GM18502 (cell line): Measurements from ENCODE around the gene CAMTA1.

Source experiments
- ATAC-seq: cut with Tn5 transposase; IDR thresholded peaks from one replicate; pipeline ENCODE4 v1.9.1; 2021; ENCODE audit warnings: mild to moderate bottlenecking; ENCODE audit not compliant: unreplicated experiment, poor library complexity

CAMTA1 gene

DNA sequence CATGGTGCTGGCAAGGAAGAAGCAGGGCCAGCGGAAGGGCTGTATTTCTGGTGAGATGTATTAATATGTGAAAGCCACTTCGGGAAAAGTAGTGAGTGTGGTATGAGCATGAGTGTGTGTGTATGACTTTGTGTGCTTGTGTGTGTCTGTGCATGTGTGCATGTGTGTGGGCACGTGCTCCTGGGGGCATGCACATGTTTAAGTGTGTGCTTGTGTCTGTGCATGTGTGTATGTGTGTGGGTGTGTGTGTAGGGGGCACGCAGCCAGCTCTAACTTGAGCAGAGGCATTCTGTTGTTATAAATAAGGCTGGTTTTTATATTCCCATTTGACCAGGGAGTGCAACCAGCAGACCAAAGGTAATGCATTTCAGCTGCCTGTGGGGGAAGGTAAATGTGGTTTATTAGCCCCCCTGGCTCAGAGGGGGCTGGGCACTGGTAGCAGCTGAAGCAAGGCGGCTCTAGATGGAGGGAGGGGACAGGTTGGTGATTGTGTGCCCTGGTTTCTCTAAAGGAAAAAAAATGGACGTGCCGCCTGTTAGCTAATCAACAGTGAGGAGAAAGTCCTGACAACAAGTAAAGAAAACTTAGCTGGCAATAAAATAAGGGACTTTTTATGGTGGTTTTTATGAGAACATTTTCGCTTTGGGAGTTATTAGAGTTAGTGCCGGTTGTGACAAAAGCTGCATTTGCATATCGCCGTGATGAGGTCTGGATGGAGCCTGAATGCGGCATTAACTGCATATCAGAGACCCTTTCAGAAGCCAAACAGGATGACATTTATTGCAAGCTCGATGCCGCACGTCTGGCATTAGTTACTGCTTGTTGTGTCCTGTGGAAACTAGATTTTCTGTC is 180.1 kb downstream of the CAMTA1 start:
- ATAC-seq: no peak

DNA sequence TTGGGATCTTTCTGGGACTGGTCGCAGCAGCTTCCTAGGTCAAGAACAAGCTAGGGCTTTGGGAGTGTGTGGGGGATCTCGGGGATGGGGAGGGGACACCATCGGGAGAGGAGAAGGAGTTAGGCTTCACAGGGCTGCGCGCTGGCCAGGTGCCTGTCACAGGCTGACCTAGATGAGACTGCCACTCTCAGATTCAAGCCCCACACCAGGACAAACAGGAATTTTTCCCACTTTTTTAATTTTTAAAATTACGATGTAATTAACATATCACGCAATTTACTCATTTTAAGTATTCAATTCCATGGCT is 180.6 kb downstream of the CAMTA1 start:
- ATAC-seq: no peak

DNA sequence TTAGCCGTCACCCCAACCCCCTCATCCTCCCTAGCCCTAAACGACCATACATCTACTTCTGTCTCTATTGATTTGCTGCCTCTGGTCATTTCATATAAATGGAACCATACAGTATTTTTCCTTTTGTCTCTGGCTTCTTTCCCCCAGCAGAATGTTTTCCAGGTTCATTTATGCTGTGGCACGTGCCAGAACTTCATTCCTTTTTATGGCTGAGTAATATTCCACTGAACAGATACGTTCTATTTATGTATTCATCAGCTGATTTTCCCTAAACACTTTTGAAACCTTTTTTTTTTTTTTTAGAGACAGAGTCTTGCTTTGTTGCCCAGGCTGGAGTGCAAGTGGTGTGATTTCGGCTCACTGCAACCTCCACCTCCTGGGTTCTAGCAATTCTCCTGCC is 181.1 kb downstream of the CAMTA1 start:
- no peak for ATAC-seq

DNA sequence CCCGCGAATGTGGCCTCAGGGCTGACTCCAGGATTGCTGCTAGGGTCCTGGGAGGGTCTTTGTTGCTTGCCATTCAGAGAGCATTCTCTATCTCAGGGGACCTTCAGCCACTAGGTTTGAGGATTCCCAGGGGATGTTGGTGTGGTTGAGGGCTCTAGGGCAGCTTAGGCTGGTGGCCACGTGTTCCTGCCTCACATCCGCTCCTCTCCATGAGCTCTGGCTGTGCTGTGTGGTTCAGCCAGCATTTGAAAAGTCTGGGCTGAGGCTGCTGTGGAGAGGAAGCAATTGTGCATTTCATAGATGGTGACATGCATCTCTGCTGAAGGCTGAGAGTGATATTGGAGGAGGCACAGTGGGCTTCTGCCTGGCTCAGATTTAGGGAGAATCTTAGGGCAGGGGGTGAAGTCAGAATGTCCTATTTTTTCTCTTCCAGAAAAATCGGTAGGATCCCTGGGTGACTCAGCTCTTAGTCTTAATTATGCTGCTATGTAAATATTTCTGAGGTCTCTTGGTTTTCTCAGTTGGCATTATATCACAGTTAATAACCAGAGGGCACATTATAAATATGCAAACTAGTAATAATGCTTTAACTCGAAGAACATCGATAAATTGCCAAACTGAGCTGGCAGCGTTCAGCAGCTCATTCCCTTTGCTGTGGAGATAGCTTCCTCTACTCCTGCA is 182.3 kb downstream of the CAMTA1 start:
- ATAC-seq: no peak

DNA sequence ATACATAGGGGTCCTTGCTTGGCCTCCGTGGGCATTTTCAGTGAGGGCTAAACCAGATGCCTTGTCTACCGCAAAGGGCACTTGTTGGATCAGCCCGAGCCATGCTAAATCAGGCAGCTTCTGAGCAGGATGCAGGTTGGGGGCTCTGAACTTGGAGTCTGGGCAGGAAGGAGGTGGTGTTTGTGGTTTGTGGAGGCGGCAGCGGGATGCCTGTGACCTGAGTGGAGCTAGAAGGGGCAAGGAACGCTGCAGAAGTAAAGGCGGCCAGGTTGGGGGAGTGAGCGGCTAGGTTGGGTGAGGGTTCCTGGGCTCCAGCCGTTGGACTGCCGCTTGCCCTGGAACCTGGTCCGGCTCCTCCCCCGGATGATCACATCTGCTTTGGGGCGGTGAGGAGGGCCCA is 183.9 kb downstream of the CAMTA1 start:
- ATAC-seq: no peak

DNA sequence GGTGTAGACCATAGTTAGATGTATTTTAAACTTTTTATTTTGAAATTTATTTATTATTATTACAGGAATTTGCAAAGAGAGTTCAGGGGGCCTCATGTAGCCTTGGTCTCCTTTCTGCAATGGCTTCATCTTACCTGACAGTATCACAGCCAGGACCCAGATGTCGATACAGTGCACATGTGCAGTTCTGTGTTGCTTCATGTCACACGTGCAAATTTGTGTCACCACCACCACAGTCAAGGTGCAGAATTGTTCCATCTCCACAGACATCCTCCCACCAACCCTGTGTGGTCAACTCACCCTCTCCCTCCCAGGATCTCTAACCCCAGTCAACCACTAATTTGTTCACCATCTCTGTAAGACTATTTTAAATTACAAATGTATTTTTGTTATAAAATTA is 184.5 kb downstream of the CAMTA1 start:
- ATAC-seq: no peak

DNA sequence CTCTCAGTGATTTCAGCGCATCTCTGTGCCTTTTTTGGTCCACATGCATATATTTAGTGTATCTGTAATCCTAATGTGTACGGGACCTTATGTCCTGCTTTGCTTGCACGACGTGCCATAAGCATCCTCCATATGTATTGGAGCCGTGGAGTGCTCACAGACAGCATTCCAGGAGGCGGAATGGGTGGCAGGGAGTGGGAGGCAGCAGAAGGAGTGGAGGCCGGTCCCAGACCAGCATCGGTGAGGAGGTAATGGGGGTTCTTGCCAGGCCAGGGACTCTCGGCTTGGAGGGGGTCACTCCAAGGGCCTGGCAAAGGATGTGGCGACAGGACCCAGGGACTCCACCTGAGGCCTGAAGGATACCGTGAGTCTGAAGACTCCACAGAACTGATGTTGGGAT is 185.0 kb downstream of the CAMTA1 start:
- no peak for ATAC-seq

DNA sequence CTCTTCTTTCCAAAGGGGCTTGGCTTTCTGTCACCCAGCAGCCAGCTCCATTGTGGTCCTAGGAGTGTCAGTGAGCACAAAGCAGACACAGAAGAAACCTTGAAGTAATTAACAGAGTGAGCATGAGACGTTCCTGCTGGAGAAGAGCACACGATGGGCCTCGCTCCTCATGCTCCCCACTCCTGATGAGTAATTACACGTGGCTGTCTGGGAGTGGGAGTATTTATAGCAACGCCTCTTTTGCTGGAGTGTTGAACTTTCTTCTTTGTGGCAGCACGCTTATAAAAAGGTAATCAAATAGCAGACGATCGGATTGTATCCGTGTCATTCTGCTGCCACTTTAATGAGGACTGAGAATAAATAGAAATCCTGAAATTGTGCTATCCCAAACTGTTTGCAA is 185.8 kb downstream of the CAMTA1 start:
- ATAC-seq: no peak

DNA sequence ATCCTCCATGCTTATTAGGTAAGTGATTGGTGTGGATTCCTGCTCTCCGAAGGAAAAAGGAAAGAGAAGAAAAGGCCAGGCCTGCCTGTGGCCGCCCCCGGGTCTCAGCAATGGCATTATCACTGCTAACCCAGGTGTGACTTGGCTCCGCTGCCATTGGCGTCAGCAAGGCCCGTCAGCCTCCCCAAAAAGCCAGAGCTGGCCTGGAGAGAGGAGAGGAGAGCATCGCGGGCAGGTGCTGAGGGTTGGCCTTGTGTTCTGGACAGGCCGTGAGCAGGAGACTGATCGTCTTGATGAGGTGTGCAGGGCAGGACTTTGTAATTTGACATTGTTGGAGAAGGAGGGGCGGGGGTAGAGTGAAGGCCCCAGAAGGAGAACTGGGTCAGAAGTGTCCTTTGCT is 186.4 kb downstream of the CAMTA1 start:
- ATAC-seq: no peak

DNA sequence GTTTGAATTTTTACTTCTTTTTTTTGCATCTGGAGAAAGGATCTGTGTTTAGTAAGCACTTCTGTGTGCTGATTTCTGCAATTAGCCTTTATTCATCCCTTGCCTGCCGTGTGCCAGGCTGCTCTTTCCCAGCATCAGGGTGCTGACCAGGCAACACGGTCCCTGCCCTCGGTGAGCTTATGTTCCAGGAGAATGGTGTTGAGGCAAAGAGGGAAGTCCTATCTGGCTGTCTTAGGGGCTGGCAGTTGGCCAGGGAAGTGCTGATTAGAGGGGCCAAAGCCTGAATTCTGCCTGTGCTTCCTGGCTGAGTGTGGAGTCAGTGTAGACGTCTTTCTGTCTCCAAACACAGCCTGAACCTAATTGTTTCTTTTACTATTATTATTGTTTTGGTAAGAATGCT is 187.1 kb downstream of the CAMTA1 start:
- no peak for ATAC-seq

DNA sequence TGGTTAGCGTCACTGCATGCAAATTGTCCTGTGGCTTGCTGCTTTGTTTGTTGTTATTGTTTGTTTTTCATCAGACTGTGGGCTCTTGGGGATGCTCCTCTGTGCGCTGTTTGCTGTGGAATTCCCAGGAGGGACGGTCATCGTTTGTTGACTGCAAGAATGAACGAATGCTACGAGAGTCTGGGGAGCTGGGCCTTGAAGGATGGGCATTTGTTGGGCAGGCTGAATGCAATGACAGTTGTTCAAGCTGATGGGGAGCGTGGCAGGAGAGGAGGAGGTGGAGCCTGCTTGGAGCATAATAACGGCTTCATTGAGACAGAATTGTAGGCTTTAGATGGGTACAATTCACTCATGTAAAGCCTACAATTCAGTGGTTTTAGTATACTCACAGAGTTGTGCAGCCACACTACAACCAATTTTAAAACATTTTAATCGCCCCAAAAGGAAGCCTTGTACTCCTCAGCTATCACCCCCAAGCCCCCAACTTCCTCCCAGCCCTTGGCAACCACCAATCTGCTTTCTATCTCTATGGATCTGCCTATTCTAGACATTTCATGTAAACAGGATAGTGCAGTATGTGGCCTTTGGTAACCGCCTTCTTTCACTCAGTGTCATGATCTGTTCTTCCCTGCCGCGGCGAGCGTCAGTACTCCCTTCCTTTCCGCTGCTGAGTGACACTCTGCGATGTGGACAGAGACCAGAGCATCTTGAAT is 190.2 kb downstream of the CAMTA1 start:
- no peak for ATAC-seq

DNA sequence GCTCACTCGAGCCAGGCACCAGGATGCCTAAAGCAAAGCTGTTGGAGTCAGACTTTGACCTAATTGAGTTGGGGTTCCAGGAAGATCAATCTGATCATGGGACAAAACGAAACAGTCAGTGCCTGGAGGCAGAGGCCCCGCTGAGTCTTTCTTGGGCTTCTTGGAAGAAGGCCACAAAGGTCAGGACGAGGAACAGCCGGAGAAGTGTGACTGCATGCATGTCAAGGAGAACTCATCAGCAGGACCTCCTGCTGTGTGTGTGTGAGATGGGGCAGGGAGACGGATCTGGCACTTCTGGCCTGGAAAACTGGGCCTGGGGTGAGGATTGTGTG is 190.8 kb downstream of the CAMTA1 start:
- ATAC-seq: no peak

DNA sequence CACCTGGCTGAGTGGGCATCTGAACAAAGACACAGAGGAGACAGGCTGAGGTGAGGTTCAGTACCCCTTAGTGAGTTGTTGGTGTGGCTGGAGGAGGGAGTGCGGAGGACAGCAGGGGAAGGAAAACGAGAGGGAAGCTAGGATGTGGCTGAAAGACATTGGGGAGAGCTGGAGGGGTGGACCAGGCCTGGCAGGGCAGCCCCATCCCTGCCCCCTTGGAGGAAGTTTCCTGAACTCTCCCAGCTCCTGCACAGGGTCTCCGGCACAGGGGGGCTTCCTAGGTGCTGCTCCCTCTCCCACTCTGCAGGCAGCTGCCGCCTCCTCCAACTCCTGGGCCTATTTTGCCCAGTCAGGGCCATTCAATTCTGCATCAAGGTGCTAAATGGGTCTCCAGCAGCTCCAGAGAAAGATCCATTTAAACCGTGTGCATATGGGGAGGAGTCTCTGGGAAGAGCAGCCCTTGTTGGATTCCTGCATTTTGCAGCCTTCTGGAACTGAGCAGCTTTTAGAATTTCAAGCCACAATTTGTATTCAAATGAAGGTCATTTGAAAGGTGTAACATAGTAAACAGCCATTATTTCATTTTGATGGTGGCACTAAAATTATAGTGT is 193.9 kb downstream of the CAMTA1 start:
- ATAC-seq: no peak

DNA sequence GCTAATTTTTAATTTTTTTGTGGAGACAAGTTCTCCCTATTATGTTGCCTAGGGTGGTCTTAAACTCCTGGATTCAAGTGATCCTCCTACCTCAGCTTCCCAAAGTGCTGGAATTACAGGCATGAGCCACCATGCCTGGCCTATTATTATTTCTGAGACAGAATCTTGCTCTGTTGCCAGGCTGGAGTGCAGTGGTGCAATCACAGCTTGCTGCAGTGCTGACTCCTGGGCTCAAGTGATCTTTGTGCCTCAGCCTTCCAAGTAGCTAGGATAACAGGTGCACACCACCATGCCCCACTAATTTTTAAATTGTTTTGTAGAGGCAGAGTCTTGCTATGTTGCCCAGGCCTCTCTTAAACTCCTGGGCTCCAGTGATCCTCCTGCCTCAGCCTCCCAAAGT is 196.3 kb downstream of the CAMTA1 start:
- ATAC-seq: no peak

DNA sequence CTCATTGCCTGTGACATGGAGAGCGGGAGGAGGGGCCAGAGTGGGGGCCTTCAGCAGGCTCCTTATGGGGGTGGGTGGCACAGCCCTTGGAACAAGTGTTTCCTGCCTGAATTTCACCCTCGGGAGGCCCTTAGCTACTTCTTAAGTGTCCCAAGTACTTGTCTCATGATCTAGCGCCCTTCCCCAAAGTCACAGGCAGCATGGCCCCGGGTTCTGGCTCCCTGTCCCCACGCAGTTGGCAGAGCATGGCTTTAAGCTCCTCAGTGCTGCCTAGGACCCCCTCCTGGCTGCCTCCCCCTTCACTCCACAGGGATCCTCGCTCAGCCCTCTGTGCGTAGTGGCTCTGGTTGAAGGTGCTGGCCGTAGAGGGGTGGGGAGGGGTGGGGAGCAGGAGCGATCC is 197.2 kb downstream of the CAMTA1 start:
- no peak for ATAC-seq

DNA sequence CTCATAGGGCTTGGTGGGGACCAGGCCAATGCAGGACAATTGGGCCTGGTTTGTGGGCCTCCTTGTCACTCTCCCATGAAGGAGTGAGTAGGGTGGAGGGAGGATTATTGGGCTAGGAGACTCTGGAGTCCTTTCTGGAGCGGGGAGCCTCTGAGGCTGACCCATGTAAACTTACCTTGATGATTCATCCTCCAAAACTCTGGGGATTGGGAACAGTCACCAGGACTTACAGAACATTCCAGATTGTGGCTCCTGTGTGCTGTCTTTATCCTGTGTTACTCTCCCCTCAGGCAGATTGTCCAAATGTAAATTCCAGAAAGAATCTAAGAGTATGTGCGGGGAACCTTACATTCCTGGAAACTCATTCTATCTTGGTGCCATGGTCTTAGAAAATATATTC is 197.6 kb downstream of the CAMTA1 start:
- no peak for ATAC-seq

DNA sequence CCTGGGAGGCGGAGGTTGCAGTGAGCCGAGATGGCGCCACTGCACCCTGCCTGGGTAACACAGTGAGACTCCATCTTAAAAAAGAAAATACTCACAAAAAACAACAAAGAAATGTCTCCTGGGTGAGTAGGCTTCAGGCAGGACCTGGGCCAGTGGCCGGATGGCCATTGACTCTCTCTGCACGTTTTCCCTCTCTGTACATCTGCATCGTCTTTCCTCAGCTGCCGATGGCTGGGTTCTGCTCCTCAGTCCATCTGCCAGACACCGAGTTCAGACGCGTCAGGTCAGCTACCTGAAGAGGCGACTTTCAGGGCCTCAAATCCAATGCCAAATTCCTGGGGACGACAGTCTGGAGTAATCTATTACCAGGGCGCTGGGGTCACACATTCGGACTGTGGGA is 199.3 kb downstream of the CAMTA1 start:
- ATAC-seq: no peak

DNA sequence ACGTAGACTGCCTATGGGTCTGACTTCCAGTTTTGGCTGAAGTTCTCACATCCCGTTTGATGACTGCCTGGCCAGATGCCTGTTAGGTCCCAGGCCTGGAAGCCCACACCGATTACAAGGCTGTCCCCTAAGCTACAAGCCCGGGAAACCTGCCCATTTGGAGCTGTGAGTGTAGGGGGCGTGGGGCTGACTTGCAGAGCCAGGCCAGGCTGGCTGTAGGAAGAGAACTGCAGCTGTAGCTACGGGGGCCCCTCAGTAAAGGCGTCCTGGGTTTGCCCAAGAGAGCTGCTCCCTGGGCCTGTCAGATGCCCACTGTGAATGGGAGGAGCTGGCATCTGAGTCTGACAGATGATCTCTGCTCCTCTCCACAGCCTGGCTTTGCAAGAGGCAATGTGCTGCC is 199.7 kb downstream of the CAMTA1 start:
- ATAC-seq: no peak

DNA sequence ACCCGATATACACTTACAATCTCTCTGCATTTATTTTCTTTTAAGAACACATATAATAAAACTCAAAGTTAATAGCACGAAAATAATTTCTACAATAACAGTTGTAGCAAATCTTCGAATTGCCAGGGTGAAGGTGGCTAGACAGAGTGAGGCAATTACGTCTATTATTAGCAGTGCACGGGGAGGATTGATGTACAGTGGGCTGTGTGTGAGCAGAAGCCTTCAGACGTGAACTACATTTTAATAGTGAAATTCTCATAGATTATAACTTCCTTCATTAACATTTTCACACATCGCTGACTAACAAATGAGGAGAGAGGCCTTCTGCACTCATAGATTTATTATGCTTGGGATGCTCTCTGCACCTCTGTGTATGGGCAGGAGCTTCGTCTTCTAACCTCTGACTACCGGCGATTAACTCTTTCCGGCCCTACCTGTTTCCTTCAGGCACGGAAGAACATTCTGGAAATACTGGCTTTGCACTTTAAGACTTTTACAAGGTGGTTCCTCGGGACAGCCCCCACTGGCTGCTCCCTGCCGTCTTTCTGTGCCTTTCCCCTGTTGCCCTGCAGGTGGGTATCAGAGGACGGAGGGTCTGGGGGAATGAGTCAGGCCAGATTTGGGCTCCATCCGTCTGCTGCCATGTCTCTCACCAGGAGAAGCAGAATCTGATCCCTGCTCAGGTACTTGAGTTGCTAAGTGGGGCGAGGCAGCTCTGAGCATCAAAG is 200.5 kb downstream of the CAMTA1 start:
- ATAC-seq: no peak

DNA sequence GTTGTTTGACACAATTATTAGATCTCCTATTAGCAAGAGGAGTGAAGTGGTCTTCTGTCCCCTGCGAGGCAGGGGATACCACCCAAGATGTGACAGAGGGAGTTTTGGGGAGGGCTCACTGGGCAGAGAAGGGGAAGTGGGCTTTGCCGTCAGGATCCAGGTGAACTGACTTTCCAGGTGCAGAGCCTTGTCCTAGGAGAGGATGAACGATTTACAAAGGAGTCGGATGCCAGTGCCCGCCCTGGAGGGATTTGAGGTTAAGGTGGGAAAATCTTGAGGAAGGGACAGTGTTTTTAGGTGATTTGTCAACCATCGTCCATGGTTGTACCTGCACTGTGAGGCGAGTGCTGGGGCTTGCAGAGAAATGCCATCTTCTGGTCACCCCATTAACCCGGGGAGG is 201.0 kb downstream of the CAMTA1 start:
- ATAC-seq: no peak

DNA sequence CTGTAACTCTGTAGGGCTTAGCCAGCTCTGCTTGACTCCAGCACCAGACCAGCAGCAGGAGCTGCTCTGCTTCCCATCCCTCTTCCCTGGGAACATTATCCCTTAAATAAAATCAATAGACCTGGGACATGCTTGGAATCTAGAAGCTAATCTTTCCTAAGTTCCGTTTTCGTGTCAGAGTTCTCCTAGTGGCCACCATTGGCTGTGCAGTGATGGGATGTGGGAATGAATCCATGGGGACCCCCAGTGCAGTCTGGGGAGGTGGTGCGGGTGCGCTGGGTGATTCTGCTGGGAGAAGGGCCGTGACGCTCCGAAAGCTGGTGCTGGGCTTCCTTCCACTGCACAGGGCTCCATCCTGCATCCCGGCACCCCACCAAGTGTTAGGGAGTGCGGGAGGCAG is 202.7 kb downstream of the CAMTA1 start:
- no peak for ATAC-seq
